Astrocyte (in vitro differentiated cells and primary cell): ENCODE results near the gene RRAGC. TPM values are rescaled to one million over a fixed set of nuclear protein-coding genes. Genes with fewer than 3 reads are reported as not detected.

Experiments used
- DNase-seq: peaks from one replicate; pipeline ENCODE4 v3.0.0-alpha.2; 2010; ENCODE audit warnings: low read depth
- FAIRE-seq: peaks from 2 replicates; lab custom pipeline; 2011; peaks lifted over from hg19 to GRCh38; lab: Jason Lieb, UNC
- H2AFZ ChIP-seq: 2 replicates; pipeline ENCODE4 v1.6.0; 2012; ENCODE audit warnings: low read depth, low read length, inconsistent platforms
- H3K27ac ChIP-seq: 2 replicates; pipeline ENCODE4 v1.5.1; 2011; ENCODE audit warnings: low read depth, low read length, inconsistent platforms
- H3K27me3 ChIP-seq: 2 replicates; pipeline ENCODE4 v1.6.0; 2011; ENCODE audit warnings: low read length, inconsistent platforms; ENCODE audit not compliant: insufficient read depth
- H3K36me3 ChIP-seq: 2 replicates; pipeline ENCODE4 v1.5.1; 2011; ENCODE audit warnings: low read length, inconsistent platforms; ENCODE audit not compliant: insufficient read depth
- H3K4me1 ChIP-seq: 2 replicates; pipeline ENCODE4 v1.5.1; 2011; ENCODE audit warnings: low read length, inconsistent platforms; ENCODE audit not compliant: insufficient read depth
- H3K4me2 ChIP-seq: 2 replicates; pipeline ENCODE4 v1.6.0; 2012; ENCODE audit warnings: low read length, inconsistent platforms
- H3K4me3 ChIP-seq: 2 replicates; pipeline ENCODE4 v1.5.1; 2011; ENCODE audit warnings: low read depth, mild to moderate bottlenecking, low read length, inconsistent platforms; ENCODE audit not compliant: insufficient read depth
- H3K79me2 ChIP-seq: 2 replicates; pipeline ENCODE4 v1.6.0; 2012; ENCODE audit warnings: mild to moderate bottlenecking, low read length, inconsistent platforms; ENCODE audit not compliant: insufficient read depth
- H3K9ac ChIP-seq: 2 replicates; pipeline ENCODE4 v1.6.0; 2012; ENCODE audit warnings: mild to moderate bottlenecking, low read length, inconsistent platforms
- H3K9me3 ChIP-seq: 2 replicates; pipeline ENCODE4 v1.5.1; 2012; ENCODE audit warnings: low read depth, mild to moderate bottlenecking, low read length, inconsistent platforms; ENCODE audit not compliant: insufficient read depth
- H4K20me1 ChIP-seq: 2 replicates; pipeline ENCODE4 v1.6.0; 2012; ENCODE audit warnings: low read length, inconsistent platforms; ENCODE audit not compliant: insufficient read depth
- H3K27ac Mint-ChIP-seq: one replicate; pipeline ENCODE4 v1.8.0; 2021; ENCODE audit warnings: mild to moderate bottlenecking, mixed read lengths; ENCODE audit not compliant: unreplicated experiment
- H3K27me3 Mint-ChIP-seq: one replicate; pipeline ENCODE4 v1.8.0; 2021; ENCODE audit warnings: low read depth, mixed read lengths; ENCODE audit not compliant: unreplicated experiment
- H3K36me3 Mint-ChIP-seq: one replicate; pipeline ENCODE4 v1.8.0; 2021; ENCODE audit warnings: low read depth, mixed read lengths; ENCODE audit not compliant: unreplicated experiment
- H3K4me1 Mint-ChIP-seq: one replicate; pipeline ENCODE4 v1.8.0; 2021; ENCODE audit warnings: low read depth, mixed read lengths; ENCODE audit not compliant: unreplicated experiment
- H3K4me3 Mint-ChIP-seq: one replicate; pipeline ENCODE4 v1.8.0; 2021; ENCODE audit warnings: mild to moderate bottlenecking, moderate library complexity, mixed read lengths; ENCODE audit not compliant: unreplicated experiment
- H3K9me3 Mint-ChIP-seq: one replicate; pipeline ENCODE4 v1.8.0; 2021; ENCODE audit warnings: mild to moderate bottlenecking, mixed read lengths; ENCODE audit not compliant: unreplicated experiment
- EZH2 ChIP-seq: IDR thresholded peaks from 2 replicates; pipeline ENCODE4 v1.6.1; 2012; ENCODE audit warnings: mild to moderate bottlenecking, low read length, inconsistent platforms; ENCODE audit not compliant: insufficient read depth
- total RNA-seq: library from RNA; stranded (reverse); gene quantifications from 2 replicates; pipeline ENCODE4 v1.2.1, GENCODE V29; 2021
- TF ChIP-seq, protein P1 (sequence below): IDR thresholded peaks from 2 replicates; pipeline ENCODE4 v1.5.1; 2011; ENCODE audit warnings: low read depth, mild to moderate bottlenecking, inconsistent platforms, low read length, moderate library complexity; ENCODE audit not compliant: insufficient read depth

The RRAGC gene
- total RNA-seq, 1 donor from 2014 or later = 37.3 TPM

DNA sequence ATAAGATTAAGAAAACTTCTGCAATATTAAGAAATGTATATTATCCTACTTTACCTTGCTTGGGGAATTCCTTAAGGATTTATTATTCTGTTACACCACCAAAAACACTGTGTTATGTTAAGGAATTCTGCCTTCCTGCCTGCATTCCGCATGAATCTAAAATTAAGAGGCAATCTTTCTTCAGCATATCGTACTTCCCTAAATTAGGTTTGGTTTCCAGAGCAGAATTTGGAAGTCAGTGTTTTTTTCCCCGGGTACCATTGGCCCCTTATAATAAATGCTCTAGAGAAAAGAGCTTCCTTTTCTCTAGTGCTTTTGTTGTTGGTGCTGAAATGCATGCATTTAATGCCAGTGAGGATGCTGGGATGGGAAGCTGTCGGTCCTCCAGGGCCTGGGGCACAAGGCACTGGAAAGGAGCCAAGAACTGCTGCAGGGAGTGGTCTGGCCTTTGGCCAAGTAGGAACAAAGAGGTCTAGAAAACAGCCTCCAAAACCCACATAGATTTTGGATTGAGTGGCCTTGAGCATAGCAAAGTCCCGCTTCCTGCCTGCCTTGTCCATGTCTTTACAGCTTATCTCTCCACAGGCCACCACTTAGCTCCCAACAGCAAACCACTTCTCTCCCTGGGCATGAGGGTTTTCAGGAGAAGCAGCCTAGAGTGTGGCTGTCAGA is 69.9 kb downstream of the RRAGC start:
- H3K4me3 ChIP-seq = no peak overlapping the region
- TF ChIP-seq, protein P1, sequence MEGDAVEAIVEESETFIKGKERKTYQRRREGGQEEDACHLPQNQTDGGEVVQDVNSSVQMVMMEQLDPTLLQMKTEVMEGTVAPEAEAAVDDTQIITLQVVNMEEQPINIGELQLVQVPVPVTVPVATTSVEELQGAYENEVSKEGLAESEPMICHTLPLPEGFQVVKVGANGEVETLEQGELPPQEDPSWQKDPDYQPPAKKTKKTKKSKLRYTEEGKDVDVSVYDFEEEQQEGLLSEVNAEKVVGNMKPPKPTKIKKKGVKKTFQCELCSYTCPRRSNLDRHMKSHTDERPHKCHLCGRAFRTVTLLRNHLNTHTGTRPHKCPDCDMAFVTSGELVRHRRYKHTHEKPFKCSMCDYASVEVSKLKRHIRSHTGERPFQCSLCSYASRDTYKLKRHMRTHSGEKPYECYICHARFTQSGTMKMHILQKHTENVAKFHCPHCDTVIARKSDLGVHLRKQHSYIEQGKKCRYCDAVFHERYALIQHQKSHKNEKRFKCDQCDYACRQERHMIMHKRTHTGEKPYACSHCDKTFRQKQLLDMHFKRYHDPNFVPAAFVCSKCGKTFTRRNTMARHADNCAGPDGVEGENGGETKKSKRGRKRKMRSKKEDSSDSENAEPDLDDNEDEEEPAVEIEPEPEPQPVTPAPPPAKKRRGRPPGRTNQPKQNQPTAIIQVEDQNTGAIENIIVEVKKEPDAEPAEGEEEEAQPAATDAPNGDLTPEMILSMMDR = no peak
- TF ChIP-seq EZH2 = no peak
- H3K36me3 ChIP-seq = no peaks in the 10 kb centered on the region
- DNase-seq = no peak
- no peak for FAIRE-seq
- H3K9me3 ChIP-seq = no peaks in the 10 kb centered on the region
- no peaks in the 10 kb centered on the region for H3K4me1 ChIP-seq
- Mint-ChIP-seq H3K27ac (no peak overlapping the region), H3K27me3 (peaks cover 33% of the 10 kb centered on the region), H3K4me3 (no peak overlapping the region), H3K4me1 (no peaks in the 10 kb centered on the region), H3K36me3 (no peaks in the 10 kb centered on the region), H3K9me3 (peaks cover 9% of the 10 kb centered on the region)
- no peak overlapping the region for H3K27ac ChIP-seq
- no peak overlapping the region for H3K4me2 ChIP-seq
- H3K27me3 ChIP-seq = peaks cover 31% of the 10 kb centered on the region
- H3K9ac ChIP-seq = no peak overlapping the region
- no peaks in the 10 kb centered on the region for H3K79me2 ChIP-seq
- H4K20me1 ChIP-seq = no peaks in the 10 kb centered on the region
- no peak overlapping the region for H2AFZ ChIP-seq

DNA sequence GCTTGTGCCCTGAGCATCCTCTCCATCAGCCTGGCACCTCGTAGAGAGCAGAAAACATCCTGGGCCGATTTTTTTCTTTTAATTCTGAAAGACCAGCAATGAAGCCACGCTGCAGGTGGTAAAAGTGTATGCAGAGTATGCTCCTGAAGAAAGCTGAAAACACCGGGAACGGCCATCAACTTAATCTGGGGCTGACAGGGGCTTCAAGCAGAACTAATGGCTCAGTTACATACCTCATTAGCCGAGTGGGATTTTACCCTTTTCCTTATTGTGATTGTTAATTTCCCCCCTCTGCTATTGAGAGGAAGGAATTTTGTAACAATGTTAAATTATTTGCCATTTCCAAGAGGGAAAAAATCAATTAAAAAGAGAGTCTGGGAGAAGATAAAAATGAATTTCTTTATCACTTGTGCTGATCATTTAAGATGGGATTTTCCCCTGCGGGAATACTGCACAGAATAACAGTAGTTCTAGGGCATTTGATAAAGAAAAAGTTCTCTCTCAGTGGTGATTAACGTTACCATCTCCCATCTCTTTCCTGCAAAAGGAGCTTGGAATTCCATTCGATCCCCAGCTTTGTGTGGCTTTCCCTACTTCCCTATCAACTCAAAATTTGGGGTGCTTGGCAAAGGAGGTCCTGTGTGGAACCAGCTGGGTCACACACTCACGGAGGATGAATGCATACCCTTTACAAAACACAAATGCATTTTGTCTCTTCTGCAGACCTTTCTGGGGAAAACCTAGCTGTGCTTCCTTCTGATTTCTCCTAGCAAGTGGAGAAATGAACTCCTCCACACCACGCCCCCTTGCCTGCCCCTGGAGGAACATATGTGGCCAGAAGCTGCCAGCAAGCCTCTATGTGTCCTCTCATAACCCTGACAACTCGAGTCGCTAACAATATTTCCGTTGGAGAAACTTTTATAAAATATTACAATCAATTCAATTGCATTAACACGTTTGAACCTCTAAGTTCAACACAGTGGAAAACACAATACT is 70.9 kb downstream of the RRAGC start:
- Histone ChIP-seq H2AFZ (no peak overlapping the region), H3K9me3 (no peaks in the 10 kb centered on the region), H4K20me1 (no peaks in the 10 kb centered on the region), H3K4me1 (peaks cover 4% of the 10 kb centered on the region), H3K4me2 (no peak overlapping the region), H3K27ac (no peak overlapping the region), H3K9ac (no peak overlapping the region), H3K79me2 (no peaks in the 10 kb centered on the region), H3K36me3 (no peaks in the 10 kb centered on the region), H3K27me3 (peaks cover 31% of the 10 kb centered on the region), H3K4me3 (no peak overlapping the region)
- FAIRE-seq (no peak), DNase-seq (no peak)
- TF ChIP-seq, protein P1 = no peak
- no peak for TF ChIP-seq EZH2
- no peaks in the 10 kb centered on the region for H3K36me3 Mint-ChIP-seq
- no peak overlapping the region for H3K4me3 Mint-ChIP-seq
- H3K4me1 Mint-ChIP-seq = no peaks in the 10 kb centered on the region
- H3K27me3 Mint-ChIP-seq = peaks cover 33% of the 10 kb centered on the region
- peaks cover 9% of the 10 kb centered on the region for H3K9me3 Mint-ChIP-seq
- H3K27ac Mint-ChIP-seq = no peak overlapping the region

Other genes with a start within 250 kb of the RRAGC start
- gene MYCBP, start 13.6 kb upstream of the RRAGC start, total RNA-seq = 19.0 and 28.9 TPM in 2 replicates
- gene GJA9, start 21.8 kb upstream of the RRAGC start, total RNA-seq = not detected in 2 replicates
- not detected in 2 replicates for gene RHBDL2, start 82.1 kb upstream of the RRAGC start, total RNA-seq
- 152 and 156 TPM in 2 replicates for gene AKIRIN1, start 131.5 kb upstream of the RRAGC start, total RNA-seq
- 313 and 360 TPM in 2 replicates for gene NDUFS5, start 166.6 kb upstream of the RRAGC start, total RNA-seq